HepG2 (cell line): ENCODE results near the gene FBXO48. TPM values are rescaled to one million over a fixed set of nuclear protein-coding genes. Genes with fewer than 3 reads are reported as not detected.

Experiments used
- ATAC-seq: fragments of 200-7000 bp; cut with Tn5 transposase; 3 replicates; pipeline ENCODE4 v1.9.1; 2020; ENCODE audit warnings: mild to moderate bottlenecking, moderate library complexity
- BruUV-seq: library from RNA; stranded (reverse); fragments of 400-500 nt; replicated peaks from 2 replicates; lab custom pipeline; 2021; lab: Mats Ljungman, UMichigan
- CTCF ChIA-PET: fragments of 300-600 bp; formaldehyde crosslinking; extraction: SDS; loops from one replicate; lab custom pipeline; 2021; ENCODE audit warnings: low total read pairs, inconsistent platforms, low intra/inter-chr PET ratio; lab: Yijun Ruan, JAX
- POLR2A ChIA-PET: fragments of 350-600 bp; sonication (Branson Sonifier 250); formaldehyde crosslinking; loops from one replicate; lab custom pipeline; 2020; ENCODE audit warnings: antibody characterized with exemption, inconsistent platforms; lab: Yijun Ruan, JAX
- DNase-seq: peaks from one replicate; pipeline ENCODE4 v3.0.0-alpha.2; 2015; ENCODE audit warnings: low spot score
- FAIRE-seq: peaks from 3 replicates; lab custom pipeline; 2011; peaks lifted over from hg19 to GRCh38; lab: Jason Lieb, UNC
- H2AFZ ChIP-seq: one replicate; pipeline ENCODE4 v1.6.1; 2011; ENCODE audit warnings: low read length, inconsistent platforms
- H3K27ac ChIP-seq: fragments of 300-600 bp; 3 replicates; pipeline ENCODE4 v1.8.0; 2011; ENCODE audit warnings: mixed run types, mild to moderate bottlenecking, mixed read lengths, low read length, inconsistent platforms; ENCODE audit not compliant: insufficient read depth; ENCODE audit errors: extremely low read length
- H3K27me3 ChIP-seq, 2 experiments: fragments of 200-600 bp in 1 of 2; 2 replicates in 1 of 2; 3 replicates in 1 of 2; pipeline versions ENCODE4 v1.6.0 to v1.8.0; 2011; ENCODE audit warnings: low read length in 2 of 2, mild to moderate bottlenecking in 2 of 2, moderate library complexity in 2 of 2, inconsistent platforms in 1 of 2; ENCODE audit not compliant: insufficient read depth in 2 of 2, control insufficient read depth in 1 of 2
- H3K36me3 ChIP-seq, 2 experiments: fragments of 200-600 bp in 1 of 2; replicated peaks in 1 of 2; 2 replicates in 1 of 2; 3 replicates in 1 of 2; pipeline versions ENCODE4 v1.5.1 to v1.8.0; 2011; ENCODE audit warnings: low read length in 2 of 2, inconsistent platforms in 1 of 2; ENCODE audit not compliant: insufficient read depth in 2 of 2, control insufficient read depth in 1 of 2
- H3K4me1 ChIP-seq: 2 replicates; pipeline ENCODE4 v1.5.1; 2012; ENCODE audit warnings: low read length, inconsistent platforms; ENCODE audit not compliant: insufficient read depth
- H3K4me2 ChIP-seq: 2 replicates; pipeline ENCODE4 v1.6.0; 2011; ENCODE audit warnings: low read depth, low read length, inconsistent platforms
- H3K4me3 ChIP-seq, 3 experiments: fragments of 200-600 bp in 1 of 3; sonication (generic), shearing (Covaris generic) in 1 of 3; replicated peaks in 1 of 3; 2 replicates each; pipeline ENCODE4 v1.5.1; 2011 to 2016; ENCODE audit warnings: low read length in 3 of 3, inconsistent platforms in 2 of 3, low read depth in 2 of 3, mild to moderate bottlenecking in 2 of 3, control low read depth in 1 of 3, mixed read lengths in 1 of 3; ENCODE audit not compliant: insufficient read depth in 1 of 3
- H3K79me2 ChIP-seq: one replicate; pipeline ENCODE4 v1.6.1; 2011; ENCODE audit warnings: low read length, inconsistent platforms; ENCODE audit not compliant: insufficient read depth
- H3K9ac ChIP-seq: 2 replicates; pipeline ENCODE4 v1.6.0; 2011; ENCODE audit warnings: mild to moderate bottlenecking, low read depth, low read length, inconsistent platforms; ENCODE audit not compliant: insufficient read depth
- H3K9me3 ChIP-seq: 2 replicates; pipeline ENCODE4 v1.5.1; 2012; ENCODE audit warnings: mild to moderate bottlenecking, low read length
- H4K20me1 ChIP-seq: 2 replicates; pipeline ENCODE4 v1.6.0; 2011; ENCODE audit warnings: inconsistent platforms, mild to moderate bottlenecking, low read length, moderate library complexity; ENCODE audit not compliant: insufficient read depth
- NFKB2 ChIP-seq: sonication (generic); formaldehyde crosslinking; IDR thresholded peaks from 2 replicates; pipeline ENCODE4 v1.4.0; 2020; ENCODE audit warnings: missing genetic modification reagents, borderline replicate concordance
- NR2F6 ChIP-seq, 2 experiments: IDR thresholded peaks; 2 replicates each; pipeline ENCODE4 v1.6.1; 2016; ENCODE audit warnings: antibody characterized with exemption in 1 of 2, mild to moderate bottlenecking in 1 of 2
- RFX1 ChIP-seq: fragments of 450-650 bp; IDR thresholded peaks from 2 replicates; pipeline ENCODE4 v1.6.1; 2017
- RFX3 ChIP-seq: IDR thresholded peaks from 2 replicates; pipeline ENCODE4 v1.6.1; 2016; ENCODE audit warnings: missing biosample characterization, missing genetic modification reagents
- ZNF256 ChIP-seq: sonication (generic); formaldehyde crosslinking; conservative IDR thresholded peaks from 2 replicates; pipeline ENCODE4 v1.4.0; 2020; ENCODE audit warnings: missing genetic modification reagents
- ZNF777 ChIP-seq: sonication (generic); formaldehyde crosslinking; IDR thresholded peaks from 2 replicates; pipeline ENCODE4 v1.4.0; 2020; ENCODE audit warnings: missing genetic modification reagents
- WGBS: methylation state at CpG from one replicate; pipeline ENCODE4 v1.1.6; 2017; ENCODE audit warnings: low lambda C conversion rate; 5-methylcytosine and 5-hydroxymethylcytosine counted together
- in situ Hi-C: cut with HindIII; loops from 2 replicates; pipeline ENCODE4 v1.10.0; 2017; ENCODE audit warnings: low pct_unique_long_range_greater_than_20kb; ENCODE audit not compliant: extremely low pct_ligation_motif_present
- intact Hi-C: fragments of 100-400 bp; cut with micrococcal nuclease; formaldehyde crosslinking; loops from one replicate; pipeline ENCODE4 v1.10.0; 2022; ENCODE audit not compliant: unreplicated experiment
- polyA plus RNA-seq, 8 experiments: library from polyadenylated mRNA; depleted of rRNA in 3 of 8; stranded (reverse) in 7 of 8; unstranded in 1 of 8; fragments of >200 nt; fragmentation: Illumina TruSeq in 4 of 8; extraction: Trizol in 4 of 8; gene quantifications; 2 replicates each; pipeline versions ENCODE4 v1.2.1 to v1.2.3, GENCODE V29; 2011 to 2016; ENCODE audit warnings: low read depth in 4 of 8, missing spikeins in 1 of 8, mixed read lengths in 1 of 8; ENCODE audit not compliant: insufficient read depth in 1 of 8
- total RNA-seq, 5 experiments: library from RNA; depleted of rRNA; stranded (reverse); fragments of >200 nt; fragmentation: Illumina TruSeq; extraction: Trizol; gene quantifications; 2 replicates each; pipeline ENCODE4 v1.2.3, GENCODE V29; 2016; ENCODE audit warnings: low read depth in 1 of 5

FBXO48 gene
- total and polyA plus RNA-seq, 2 of the 13 experiments (the other 11 are each of a cell fraction or from before 2014, with no cell fraction given) = 0.42 to 1.1 TPM

DNA sequence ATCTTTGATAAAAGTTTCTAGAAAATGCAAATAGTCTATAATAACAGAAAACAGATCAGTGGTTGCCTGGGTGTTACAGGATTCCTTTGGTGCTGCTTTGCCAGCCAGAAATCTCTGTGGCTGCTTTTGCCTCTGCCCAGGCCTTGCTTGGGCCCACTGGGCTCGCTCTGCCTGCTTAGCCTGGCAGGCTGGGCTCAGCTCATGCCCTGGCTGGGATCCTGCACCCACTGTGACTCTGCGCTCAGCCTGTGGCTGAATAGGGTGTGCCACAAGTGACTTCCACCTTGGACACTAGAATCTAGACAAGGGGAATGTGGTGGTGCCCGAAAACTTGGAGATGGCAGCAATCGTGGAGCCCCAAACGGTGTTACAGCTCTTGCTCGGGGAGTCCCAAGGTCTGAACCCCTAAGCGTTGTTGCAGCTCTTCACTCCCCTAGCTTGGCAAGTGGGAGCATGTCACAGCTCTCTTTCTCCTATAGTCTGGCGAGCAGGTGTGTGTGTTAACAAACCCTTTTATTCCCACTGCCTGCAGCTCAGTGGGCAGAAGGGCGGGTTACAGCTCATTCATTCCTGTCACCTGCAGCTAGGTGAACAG is 50.9 kb downstream of the FBXO48 start:
- POLR2A ChIA-PET = no interaction called here
- 17% methylated on average over 9 of the region's 9 CpGs for WGBS
- H3K9me3 ChIP-seq = no peaks in the 10 kb centered on the region
- peaks cover 0 to 18% of the 10 kb centered on the region in 2 experiments; a peak in 2 of 5 replicates for H3K27me3 ChIP-seq
- CTCF ChIA-PET = no interaction called here
- FAIRE-seq (no peak), DNase-seq (no peak), ATAC-seq (no peak)
- no TSS peak for BruUV-seq
- no peaks in the 10 kb centered on the region for H3K79me2 ChIP-seq
- in situ Hi-C loops = no loop called here
- no peak overlapping the region for H3K4me2 ChIP-seq
- no peak overlapping the region for H3K27ac ChIP-seq
- H3K9ac ChIP-seq = no peak overlapping the region
- TF ChIP-seq ZNF256 (CRISPR knock-in tag) = no peak
- TF ChIP-seq ZNF777 = no peak
- TF ChIP-seq RFX3 (CRISPR knock-in tag) = no peak
- no peak for TF ChIP-seq NFKB2 (CRISPR knock-in tag)
- no peak for TF ChIP-seq RFX1
- no peak overlapping the region for H3K4me3 ChIP-seq
- no peak overlapping the region for H2AFZ ChIP-seq
- H3K4me1 ChIP-seq = no peaks in the 10 kb centered on the region
- H4K20me1 ChIP-seq = no peaks in the 10 kb centered on the region
- intact Hi-C loops = no loop called here
- no peaks in the 10 kb centered on the region for H3K36me3 ChIP-seq

DNA sequence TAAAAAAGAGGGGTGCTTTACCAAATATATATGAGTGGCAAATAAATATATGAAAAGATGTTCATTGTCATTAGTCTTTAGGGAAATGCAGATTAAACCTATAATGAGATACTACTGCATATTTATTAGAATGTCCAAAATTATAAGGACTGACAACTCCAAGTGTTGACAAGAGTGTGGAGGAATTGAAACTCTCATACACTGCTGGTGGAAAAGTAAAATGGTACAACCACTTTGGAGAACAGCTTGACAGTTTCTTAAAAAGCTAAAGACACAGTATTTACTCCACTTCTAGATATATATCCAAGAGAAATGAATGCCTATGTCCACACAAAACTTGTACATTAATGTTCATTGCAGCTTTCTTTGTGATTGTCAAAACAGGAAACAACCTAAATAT is 51.6 kb downstream of the FBXO48 start:
- H3K9me3 ChIP-seq = no peaks in the 10 kb centered on the region
- H3K79me2 ChIP-seq = no peaks in the 10 kb centered on the region
- FAIRE-seq (no peak), DNase-seq (no peak)
- CTCF ChIA-PET = no interaction called here
- no peaks in the 10 kb centered on the region for H4K20me1 ChIP-seq
- no peak overlapping the region for H3K4me2 ChIP-seq
- no TSS peak for BruUV-seq
- H3K27me3 ChIP-seq = peaks cover 0 to 16% of the 10 kb centered on the region in 2 experiments; a peak in 2 of 5 replicates
- no peak overlapping the region for H2AFZ ChIP-seq
- intact Hi-C loops = no loop called here
- no peak for TF ChIP-seq NR2F6 (IDR thresholded peaks at IDR 0.05)
- no peak for TF ChIP-seq NR2F6 (CRISPR knock-in tag; IDR thresholded peaks at IDR 0.05)
- TF ChIP-seq, all 625 proteins: peak for 0
- POLR2A ChIA-PET = no interaction called here
- in situ Hi-C loops = no loop called here
- Histone ChIP-seq H3K4me3 (no peak overlapping the region), H3K9ac (no peak overlapping the region), H3K36me3 (no peaks in the 10 kb centered on the region), H3K27ac (no peak overlapping the region), H3K4me1 (no peaks in the 10 kb centered on the region)
- no peak for ATAC-seq
